ENCODE results near the gene SCART1. TPM values are rescaled to one million over a fixed set of nuclear protein-coding genes. Genes with fewer than 3 reads are reported as not detected.
"Not testable (repeated sequence)": the region's sequence is repeated elsewhere in the genome, so short reads cannot be mapped to it uniquely, and the experiment has no call there.

The SCART1 gene
- total and polyA plus RNA-seq, 11 donors, result 0.08 to 1.3 (median 0.34) TPM

DNA sequence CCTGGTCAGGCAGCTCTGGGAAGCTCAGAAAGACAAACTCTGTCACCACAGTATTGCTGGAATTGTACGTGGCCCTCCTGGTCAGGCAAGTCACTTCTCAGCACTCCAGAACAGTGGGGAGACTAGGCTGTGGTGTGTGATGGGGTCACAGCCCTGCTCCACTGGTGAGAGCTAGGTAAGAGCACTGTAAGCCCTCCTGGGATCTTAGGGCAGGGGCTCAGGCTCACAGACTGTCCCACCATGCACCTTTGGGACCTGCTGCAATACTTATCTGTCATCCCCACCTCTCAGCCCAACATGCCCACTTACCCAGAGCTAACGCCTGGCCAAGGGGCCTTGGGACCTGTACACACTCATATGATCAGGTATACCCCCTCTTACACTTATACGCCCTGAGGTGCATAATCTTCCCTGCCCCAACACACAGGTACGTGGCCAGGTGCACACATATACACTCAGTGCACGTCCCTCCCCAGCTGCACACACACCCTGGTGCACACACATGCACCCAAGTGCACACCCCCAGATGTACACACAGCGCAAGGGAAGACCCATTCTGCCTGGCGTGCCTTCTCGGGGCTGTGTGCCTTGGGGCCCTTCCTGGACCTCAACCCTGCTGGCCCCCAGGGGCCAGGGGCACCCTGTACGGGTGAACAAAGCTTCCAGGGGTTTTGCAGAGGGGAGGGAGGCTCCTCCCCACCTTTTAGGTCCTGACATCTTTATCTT, 21.7 kb upstream of the SCART1 start:
- intact Hi-C loops (cut with DNase I); H3K27me3 ChIP-seq; H3K36me3 ChIP-seq; H3K27ac ChIP-seq; DNase-seq; H3K4me3 ChIP-seq; H3K4me1 ChIP-seq: not testable (repeated sequence)
- peak in 2 of 4 donors; percentile 22 to 49 for ATAC-seq
- H3K9me3 ChIP-seq, result peaks cover 0 to 15% (median 0%) of the 10 kb centered on the region in 12 donors
- WGBS, 4 donors, result 66 to 79% (median 71%) methylated on average over 4 to 6 of the region's 9 CpGs

- H3K4me1 ChIP-seq; H3K36me3 ChIP-seq; H3K27me3 ChIP-seq; intact Hi-C loops (cut with DNase I); H3K27ac ChIP-seq; H3K4me3 ChIP-seq; DNase-seq: not testable (repeated sequence)
- H3K9me3 ChIP-seq, result peaks cover 0 to 15% (median 0%) of the 10 kb centered on the region in 12 donors
- WGBS, 4 donors, result 71 to 90% (median 81%) methylated on average over 4 to 15 of the region's 25 CpGs
- peak in 1 of 4 donors; percentile 37 for ATAC-seq
These were observed 21.0 kb upstream of the SCART1 start for GRCh38 chr10:133432789-133433188.

DNA sequence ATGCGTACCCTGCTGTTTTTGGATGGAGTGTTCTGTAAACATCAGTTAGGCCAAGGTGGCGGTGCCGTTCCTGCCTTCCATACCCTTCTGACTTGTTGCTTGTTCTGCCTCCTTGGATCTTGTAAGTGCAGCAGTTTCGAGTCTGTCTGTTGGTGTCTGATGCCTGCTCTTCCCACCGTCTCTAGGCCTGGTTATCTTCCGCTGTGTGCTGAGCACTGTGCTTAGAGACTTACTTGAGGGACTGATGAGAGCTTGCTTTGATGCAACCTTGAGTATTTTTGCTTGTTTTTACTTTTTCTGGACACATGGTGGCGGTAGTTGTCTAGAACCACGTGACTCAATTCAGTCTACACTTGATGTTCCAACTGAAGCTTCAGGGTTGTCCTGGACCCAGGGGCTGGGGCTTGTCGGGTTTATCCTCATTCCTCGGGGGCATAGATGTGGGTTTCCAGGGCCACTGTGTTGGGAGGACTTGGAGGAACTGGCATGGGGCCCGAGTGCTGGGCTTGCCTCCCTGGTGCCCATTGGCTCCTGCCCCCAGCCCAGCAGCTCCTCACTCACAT, 15.0 kb upstream of the SCART1 start:
- ATAC-seq (no peak), DNase-seq (peak in 1 of 5 donors; percentile 32)
- intact Hi-C loops (cut with DNase I), result loop anchor here in 2 of 10 donors (5.0 kb wide), 2 partner anchors 134 to 169 kb away; no protein-coding TSS in a partner anchor
- Histone ChIP-seq H3K9me3 (peaks cover 0 to 3% (median 0%) of the 10 kb centered on the region in 12 donors), H3K4me1 (peaks cover 0 to 6% (median 0%) of the 10 kb centered on the region in 12 donors), H3K27me3 (no peaks in the 10 kb centered on the region), H3K27ac (no peak overlapping the region), H3K4me3 (no peak overlapping the region), H3K36me3 (no peaks in the 10 kb centered on the region)
- 73 to 83% (median 79%) methylated on average over 10 to 11 of the region's 11 CpGs for WGBS, 4 donors
- TF ChIP-seq CTCF (IDR thresholded peaks at IDR 0.05) (peak in 3 of 12 donors; percentile 7 to 18 (median 17)), POLR2A (IDR thresholded peaks at IDR 0.05) (no peak)

- Histone ChIP-seq H3K27ac (no peak overlapping the region), H3K27me3 (peaks cover 0 to 4% (median 0%) of the 10 kb centered on the region in 9 donors), H3K36me3 (no peaks in the 10 kb centered on the region), H3K4me3 (no peak overlapping the region), H3K9me3 (peaks cover 0 to 3% (median 0%) of the 10 kb centered on the region in 12 donors), H3K4me1 (peaks cover 0 to 6% (median 0%) of the 10 kb centered on the region in 12 donors)
- DNase-seq, result peak in 2 of 5 donors; percentile 17 to 64
- peak in 1 of 4 donors; percentile 26 for ATAC-seq
- intact Hi-C loops (cut with DNase I), result loop anchor here in 2 of 10 donors (5.0 kb wide), 2 partner anchors 133 to 168 kb away; no protein-coding TSS in a partner anchor
- 84 to 91% (median 86%) methylated on average over 25 of the region's 25 CpGs for WGBS, 4 donors
- TF ChIP-seq CTCF (IDR thresholded peaks at IDR 0.05), result no peak
- no peak for TF ChIP-seq POLR2A (IDR thresholded peaks at IDR 0.05)
These were observed 14.0 kb upstream of the SCART1 start for GRCh38 chr10:133439517-133440461.

Measured in heart left ventricle (tissue), 16 donors.